IPS DF 19.7 (cell line): ENCODE results near the gene OR8B2.
"Not testable (repeated sequence)": the region's sequence is repeated elsewhere in the genome, so short reads cannot be mapped to it uniquely, and the experiment has no call there.

Experiments used
- DNase-seq: peaks from one replicate; pipeline ENCODE4 v3.0.0-alpha.2; 2013; ENCODE audit warnings: low read depth, low spot score

Gene OR8B2

GRCh38 chr11:124384399-124384798 is at the start of gene OR8B2:
TSS of gene OR8B2 (minus strand) at chr11:124384499. CDS start at chr11:124383343, 1,156 bp downstream.
- no peak for DNase-seq

GRCh38 chr11:124429599-124429998 is 45.3 kb upstream of the OR8B2 start:
- no peak for DNase-seq

GRCh38 chr11:124424384-124424921 is 40.2 kb upstream of the OR8B2 start, which contains the start of gene OR8B4:
TSS of gene OR8B4 (minus strand) at chr11:124424871. CDS start at chr11:124424871, 0 bp downstream.
- DNase-seq, result no peak

- no peak for DNase-seq
Observed at GRCh38 chr11:124421043-124421442, 36.7 kb upstream of the OR8B2 start.

GRCh38 chr11:124415356-124415923 is 31.1 kb upstream of the OR8B2 start:
- no peak for DNase-seq

- no peak for DNase-seq
Observed at GRCh38 chr11:124409906-124410305, 25.6 kb upstream of the OR8B2 start.

- DNase-seq, result no peak
Observed at GRCh38 chr11:124405581-124405980, 21.3 kb upstream of the OR8B2 start.

- not testable (repeated sequence) for DNase-seq
Observed at GRCh38 chr11:124403186-124403585, 18.9 kb upstream of the OR8B2 start.

- peak; percentile 5 for DNase-seq
Observed at GRCh38 chr11:124402326-124402922, 18.1 kb upstream of the OR8B2 start.

GRCh38 chr11:124398924-124399323 is 14.6 kb upstream of the OR8B2 start, which contains the start of gene OR8B3:
TSS of gene OR8B3 (minus strand) at chr11:124399024. CDS start at chr11:124397351, 1,673 bp downstream.
- DNase-seq, result no peak

GRCh38 chr11:124396847-124397246 is 12.5 kb upstream of the OR8B2 start:
- not testable (repeated sequence) for DNase-seq

- no peak for DNase-seq
Observed at GRCh38 chr11:124394408-124394807, 10.1 kb upstream of the OR8B2 start.

GRCh38 chr11:124382857-124383256 is 1.4 kb downstream of the OR8B2 start:
- DNase-seq, result not testable (repeated sequence)

GRCh38 chr11:124380585-124380984 is 3.7 kb downstream of the OR8B2 start:
- DNase-seq, result no peak

GRCh38 chr11:124376280-124376679 is 8.0 kb downstream of the OR8B2 start:
- DNase-seq, result no peak

GRCh38 chr11:124359566-124359965 is 24.7 kb downstream of the OR8B2 start:
- no peak for DNase-seq

- no peak for DNase-seq
Observed at GRCh38 chr11:124346311-124346955, 37.9 kb downstream of the OR8B2 start.

GRCh38 chr11:124344346-124344745 is 40.0 kb downstream of the OR8B2 start:
- DNase-seq, result no peak

GRCh38 chr11:124340142-124340447 is 44.2 kb downstream of the OR8B2 start:
- no peak for DNase-seq

- no peak for DNase-seq
Observed at GRCh38 chr11:124339396-124340141, 44.7 kb downstream of the OR8B2 start.
